PFSK-1 (cell line): ENCODE data around the gene DNAH14.

ENCODE experiments used
- POLR2AphosphoS5 ChIP-seq: IDR thresholded peaks from 2 replicates; pipeline ENCODE4 v1.6.1; 2012; ENCODE audit warnings: low read depth, mild to moderate bottlenecking, control low read depth, low read length, moderate library complexity
- TAF1 ChIP-seq: IDR thresholded peaks from 2 replicates; pipeline ENCODE4 v1.6.1; 2012; ENCODE audit warnings: low read length, control low read depth, borderline replicate concordance; ENCODE audit not compliant: insufficient read depth

DNA sequence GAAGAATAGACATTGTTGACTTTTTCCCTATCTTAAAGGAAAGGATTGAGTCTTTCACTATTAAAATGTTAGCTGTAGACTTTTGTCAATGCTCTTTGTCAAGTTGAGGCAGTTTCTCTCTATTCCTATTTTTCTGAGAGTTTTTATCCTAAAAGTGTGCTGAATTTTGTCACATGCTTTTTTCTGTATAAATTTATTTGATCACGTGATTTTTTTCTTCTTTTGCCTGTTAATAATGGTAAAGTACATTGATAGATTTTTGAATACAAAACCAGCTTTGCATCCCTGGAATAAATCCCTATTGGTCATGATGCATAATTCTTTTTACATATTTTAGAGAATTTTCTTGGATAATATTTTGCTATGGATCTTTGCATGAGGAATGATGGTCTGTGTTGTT is 60.1 kb downstream of the DNAH14 start:
- no peak for TF ChIP-seq POLR2AphosphoS5
- no peak for TF ChIP-seq TAF1
